NCI-H2171 treated with DMSO at 0.1 percent for 48 hours (cell line): ENCODE measurements around the gene IL23A.
"Not testable (repeated sequence)": the region's sequence is repeated elsewhere in the genome, so short reads cannot be mapped to it uniquely, and the experiment has no call there.

Experiments used
- DNase-seq: peaks from one replicate; lab custom pipeline; 2025; lab: John Stamatoyannopoulos, UW

The IL23A gene

DNA sequence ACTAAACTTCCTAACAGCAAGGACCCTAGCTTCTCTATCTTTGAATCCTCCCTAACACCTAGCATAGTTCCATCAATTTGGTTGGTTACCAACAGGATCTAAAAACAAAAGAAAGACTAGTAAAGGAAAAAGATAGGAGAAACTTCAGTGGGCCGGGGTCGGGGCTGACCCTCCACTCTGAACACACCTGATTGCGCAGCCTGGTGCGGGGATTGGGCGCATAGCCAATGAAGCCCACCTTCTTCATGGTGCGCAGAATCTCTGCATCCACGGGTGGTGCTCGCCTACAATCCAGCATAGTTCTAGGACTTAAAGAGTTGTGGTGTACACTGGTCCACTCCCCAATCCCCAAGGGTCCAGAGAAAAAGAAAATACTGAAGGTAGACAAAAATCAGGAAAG is 12.6 kb upstream of the IL23A start:
- DNase-seq: no peak

GRCh38 chr12:56326533-56326932 is 12.2 kb upstream of the IL23A start:
- DNase-seq: peak; percentile 16

- no peak for DNase-seq
Observed at GRCh38 chr12:56330936-56331490, 7.7 kb upstream of the IL23A start.

- DNase-seq: no peak
Observed at GRCh38 chr12:56332512-56333196, 6.0 kb upstream of the IL23A start.

- DNase-seq: no peak
Observed at GRCh38 chr12:56333197-56333678, 5.4 kb upstream of the IL23A start.

DNA sequence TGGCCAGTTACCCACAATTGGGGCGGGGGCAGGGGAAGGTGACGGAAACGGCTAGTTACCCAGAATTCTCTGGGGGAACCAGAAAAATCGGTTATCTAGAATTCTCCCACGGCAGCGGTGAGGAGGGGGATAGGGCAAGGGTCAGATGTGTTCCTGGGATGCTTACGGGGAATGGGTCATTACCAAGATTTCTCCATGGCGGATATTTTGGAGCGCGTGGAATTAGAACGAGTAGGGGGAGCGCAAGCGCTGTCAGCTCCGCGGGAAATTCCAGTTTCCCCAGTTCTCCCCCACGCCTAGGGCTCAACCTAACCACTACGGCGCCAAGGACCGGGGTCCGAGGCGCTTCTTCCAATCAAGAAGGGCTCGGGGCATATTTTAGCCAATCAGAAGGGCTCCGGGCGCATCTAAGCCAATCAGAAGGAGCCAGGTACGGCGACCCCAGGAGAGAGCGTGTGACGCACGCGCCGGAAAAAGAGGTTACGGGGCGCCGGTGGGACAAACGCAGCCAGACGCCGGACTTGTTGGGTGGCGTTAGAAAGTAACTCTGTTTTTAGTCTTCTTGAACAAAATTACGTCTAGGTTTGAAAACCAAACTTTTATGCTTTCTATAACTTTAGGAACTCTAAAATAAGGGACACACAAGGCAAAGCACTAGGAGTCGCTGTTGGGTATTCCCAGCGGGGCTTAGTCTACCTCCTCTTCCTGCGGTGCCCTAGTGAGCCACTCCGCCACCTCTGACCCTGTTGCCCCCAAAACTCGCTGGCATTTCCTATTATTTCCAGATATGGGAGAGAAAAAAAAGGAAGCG is 4.8 kb upstream of the IL23A start, which contains the start of gene PAN2:
PAN2 (minus strand) TSS at position 322 of the 811 bp plus-strand sequence. CDS start 906 bp downstream, outside the sequence.
- peak; percentile 98 for DNase-seq

- DNase-seq: no peak
Observed at GRCh38 chr12:56334490-56334793, 4.2 kb upstream of the IL23A start.

GRCh38 chr12:56335527-56335926 is 3.2 kb upstream of the IL23A start:
- DNase-seq: not testable (repeated sequence)

GRCh38 chr12:56336361-56337167 is 2.1 kb upstream of the IL23A start:
- DNase-seq: no peak

DNA sequence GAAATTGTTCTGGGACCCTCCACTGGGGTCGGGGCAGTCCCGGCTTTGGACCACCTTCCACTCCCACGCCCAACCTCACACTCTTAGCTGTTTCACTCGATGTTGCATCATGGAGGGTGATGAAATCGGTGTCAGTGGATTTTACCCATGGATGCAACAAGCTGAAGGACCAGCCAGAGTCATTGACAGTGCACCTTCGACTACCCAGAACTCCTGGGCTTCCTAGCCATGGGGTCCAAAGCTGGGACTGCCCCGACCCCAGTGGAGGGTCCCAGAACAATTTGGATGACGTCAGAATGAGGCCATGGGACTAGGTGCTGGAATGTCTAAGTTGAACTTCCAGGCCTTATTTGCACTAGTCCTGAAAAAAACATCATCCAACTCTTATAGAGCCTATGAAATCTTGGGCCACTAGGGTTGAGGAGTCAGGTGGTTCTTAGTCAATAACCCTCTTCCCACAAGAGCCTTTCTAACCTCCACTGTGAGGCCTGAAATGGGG is 882 bp upstream of the IL23A start:
- no peak for DNase-seq

DNA sequence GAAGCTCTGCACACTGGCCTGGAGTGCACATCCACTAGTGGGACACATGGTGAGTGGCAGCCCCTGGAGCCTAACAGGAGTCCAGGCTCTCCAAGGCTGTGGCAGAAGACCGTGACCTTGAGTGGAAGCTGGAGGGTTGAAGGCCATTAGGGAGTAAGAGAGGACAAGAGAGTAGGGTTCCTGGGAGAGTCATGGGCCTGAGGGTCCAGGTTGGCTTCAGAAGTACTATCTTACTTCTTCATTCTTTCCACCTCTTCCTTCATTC is 406 bp downstream of the IL23A start:
- no peak for DNase-seq

GRCh38 chr12:56341616-56342015 is 2.9 kb downstream of the IL23A start:
- DNase-seq: no peak

DNA sequence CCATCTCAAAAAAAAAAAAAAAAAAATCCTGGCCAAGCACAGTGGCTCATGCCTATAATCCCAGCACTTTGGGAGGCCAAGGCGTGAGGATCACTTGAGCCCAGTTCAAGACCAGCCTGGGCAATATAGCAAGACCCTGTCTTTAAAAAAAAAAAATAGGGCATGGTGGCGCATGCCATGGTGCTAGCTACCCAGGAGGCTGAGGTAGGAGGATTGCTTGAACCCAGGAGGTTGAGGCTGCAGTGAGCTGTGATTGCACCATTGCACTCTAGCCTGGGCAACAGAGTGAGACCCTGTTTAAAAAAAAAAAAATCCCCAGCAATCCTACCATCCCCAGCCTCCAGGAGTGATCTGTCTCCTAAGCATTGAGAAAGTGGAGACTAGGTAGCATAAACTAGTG is 3.6 kb downstream of the IL23A start:
- not testable (repeated sequence) for DNase-seq

DNA sequence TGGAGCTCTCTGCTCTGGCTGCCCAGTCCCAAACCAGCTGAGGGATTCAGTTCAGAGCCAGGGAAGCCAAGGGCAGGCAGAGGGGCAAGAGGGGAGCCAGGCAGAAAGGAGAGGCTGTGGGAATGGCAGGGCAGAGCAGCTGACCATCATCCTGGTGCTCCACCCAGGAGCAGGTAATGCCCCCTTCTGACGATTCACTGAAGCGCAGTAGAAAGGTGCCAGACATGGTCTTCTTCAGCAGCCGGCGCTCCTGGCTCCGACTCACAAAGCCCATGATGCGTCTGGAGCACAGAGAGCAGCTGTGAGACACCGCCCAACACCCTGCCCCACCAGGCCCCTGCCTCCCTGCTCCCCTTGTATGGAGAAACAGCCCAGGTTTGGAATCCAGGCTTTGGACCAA is 8.0 kb downstream of the IL23A start:
- no peak for DNase-seq

GRCh38 chr12:56347255-56347654 is 8.6 kb downstream of the IL23A start:
- not testable (repeated sequence) for DNase-seq

- no peak for DNase-seq
Observed at GRCh38 chr12:56348776-56349175, 10.1 kb downstream of the IL23A start.

- DNase-seq: no peak
Observed at GRCh38 chr12:56350662-56351061, 12.0 kb downstream of the IL23A start.

DNA sequence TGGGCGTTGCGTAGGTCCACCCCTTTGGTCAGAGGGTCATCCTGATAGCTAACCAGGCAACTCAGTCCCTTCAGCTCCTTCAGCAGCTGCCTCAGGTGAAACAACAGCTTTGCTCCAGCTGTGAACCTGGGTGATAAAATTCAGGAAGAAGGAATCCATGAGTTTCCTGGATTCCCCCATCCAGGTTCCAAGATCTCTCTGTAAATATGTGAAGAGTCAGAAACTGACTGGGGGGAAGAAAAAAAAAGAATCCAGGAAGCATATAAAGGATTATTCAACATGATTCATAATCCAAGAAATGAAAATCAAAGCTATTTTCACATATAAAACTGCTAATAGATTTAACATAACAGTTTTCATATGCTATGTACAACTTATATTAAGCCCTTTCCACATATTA is 12.6 kb downstream of the IL23A start:
- DNase-seq: no peak

DNA sequence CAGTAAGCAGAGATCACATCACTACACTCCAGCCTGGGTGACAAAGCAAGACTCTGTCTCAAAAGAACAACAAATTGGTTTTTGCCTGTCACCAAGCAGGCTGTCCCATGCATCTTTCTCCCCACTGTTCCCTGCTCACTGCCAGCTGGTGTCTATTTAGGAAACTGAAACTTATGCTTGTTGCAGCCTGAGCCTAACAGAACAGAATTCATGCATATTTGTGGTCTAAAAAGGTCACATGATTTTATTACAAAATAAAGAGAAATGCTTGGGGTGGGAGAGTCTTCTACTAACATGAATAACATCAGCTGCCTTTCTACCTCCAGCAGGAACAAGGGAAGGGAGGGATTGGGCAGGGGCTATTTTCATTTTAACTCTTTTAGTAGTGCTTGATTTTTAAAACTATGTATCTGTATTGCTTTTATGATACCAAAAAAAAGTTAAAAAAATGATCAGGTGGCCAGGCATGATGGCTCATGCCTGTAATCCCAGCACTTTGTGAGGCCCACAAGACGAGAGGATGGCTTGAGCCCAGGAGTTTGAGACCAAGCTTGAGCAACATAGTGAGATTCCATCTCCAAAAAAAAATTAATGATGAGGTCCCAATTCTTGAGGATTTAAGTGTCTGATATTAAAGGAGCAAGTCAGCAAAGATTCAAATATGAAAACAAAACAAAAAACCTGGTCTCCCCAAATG is 20.3 kb downstream of the IL23A start:
- no peak for DNase-seq

DNA sequence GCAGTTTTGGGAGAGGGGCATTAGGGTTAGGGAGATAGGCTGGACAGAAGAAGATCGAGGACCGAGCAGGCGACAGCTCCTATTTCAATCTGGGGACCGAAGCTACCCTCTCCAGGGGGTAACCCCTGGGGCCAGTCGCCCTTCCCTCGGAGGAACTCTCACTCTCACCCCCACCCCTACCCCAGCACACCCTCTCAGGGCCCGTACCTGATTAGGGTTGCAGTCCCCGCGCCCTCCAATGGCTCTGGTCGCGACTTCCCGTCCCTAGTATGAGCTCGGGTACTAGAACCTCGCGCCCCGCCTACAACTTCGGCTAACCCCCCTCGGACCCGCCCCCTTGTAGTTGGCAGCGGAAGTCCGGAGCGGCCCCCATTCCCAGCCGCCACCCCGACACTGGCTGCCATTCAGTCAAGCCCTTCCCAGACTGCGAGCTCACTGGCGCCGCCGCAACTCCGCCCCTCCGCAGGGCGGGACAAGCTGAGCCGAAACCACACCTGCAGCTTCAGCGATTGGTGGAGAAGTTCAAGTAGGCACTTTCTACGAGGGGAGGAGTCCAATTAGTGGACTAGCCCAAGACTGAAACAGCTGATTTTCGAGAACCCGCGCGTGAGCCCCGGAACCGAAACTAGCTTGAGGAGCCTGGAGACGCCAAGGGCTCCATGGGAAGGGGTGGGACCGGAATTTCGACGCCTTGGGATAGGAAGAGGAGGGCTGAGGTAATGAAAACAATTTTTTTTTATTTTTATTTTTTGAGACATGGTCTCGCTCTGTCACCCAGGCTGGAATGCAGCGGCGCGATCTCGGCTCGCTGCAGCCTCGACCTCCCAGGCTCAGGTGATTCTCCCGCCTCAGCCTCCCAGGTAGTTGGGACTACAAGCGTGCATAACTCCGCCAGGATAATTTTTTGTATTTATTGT is 21.4 kb downstream of the IL23A start, which contains the start of gene STAT2:
STAT2 (minus strand) TSS at position 257 of the 917 bp plus-strand sequence. CDS start 3,536 bp downstream, outside the sequence.
- peak; percentile 100 for DNase-seq
